ELF-1 (cell line): ENCODE measurements around the gene METAP1D.

Experiments
- DNase-seq: peaks from one replicate; pipeline ENCODE4 v3.0.0-alpha.2; 2016; ENCODE audit warnings: low read depth, low spot score

The METAP1D gene

GRCh38 chr2:172080641-172081220 is 81.0 kb downstream of the METAP1D start:
- DNase-seq: peak; percentile 52

- DNase-seq: peak; percentile 60
Measured at GRCh38 chr2:172081221-172082022, 81.7 kb downstream of the METAP1D start.

- peak; percentile 70 for DNase-seq
Measured at GRCh38 chr2:172082105-172082943, 82.6 kb downstream of the METAP1D start.

- DNase-seq: peak; percentile 73
Measured at GRCh38 chr2:172082944-172083627, 83.3 kb downstream of the METAP1D start.

DNA sequence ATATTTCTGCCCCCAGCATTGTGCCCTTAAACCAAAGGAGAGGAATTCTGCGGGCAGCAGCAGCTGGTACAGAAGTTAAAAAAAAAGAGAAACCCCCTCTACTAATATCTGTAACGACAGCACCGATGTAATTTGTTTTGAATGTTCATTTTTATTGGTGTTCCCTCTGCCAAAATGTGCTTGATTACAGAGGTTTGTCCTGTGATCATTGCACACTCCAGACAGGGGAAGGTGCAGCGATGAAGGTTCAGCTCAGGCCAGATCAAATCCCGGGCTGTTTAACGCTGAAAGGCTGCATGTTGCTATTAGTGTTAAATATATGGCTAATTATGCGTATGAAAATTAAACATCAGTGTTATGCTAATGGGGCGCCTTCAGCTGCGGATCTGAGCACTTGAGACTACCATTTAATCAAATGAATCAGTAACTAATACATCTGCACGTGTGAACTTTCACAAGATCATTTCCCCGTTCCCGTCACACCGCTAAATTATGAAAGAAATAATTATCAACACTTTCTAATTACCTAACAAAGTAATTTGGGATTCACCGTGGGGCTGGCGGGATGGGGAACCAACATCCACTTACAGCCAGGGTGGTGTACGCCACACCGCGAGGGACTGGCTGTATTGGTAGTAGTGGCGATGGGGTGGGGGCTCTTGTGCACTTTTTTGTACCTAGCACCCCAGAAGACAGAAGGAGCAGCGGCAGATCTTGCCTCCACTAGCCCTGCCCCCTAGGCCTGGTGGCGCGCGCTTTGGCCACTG is 84.1 kb downstream of the METAP1D start:
- DNase-seq: peak; percentile 44

- DNase-seq: no peak
Measured at GRCh38 chr2:172084395-172084644, 84.6 kb downstream of the METAP1D start.

GRCh38 chr2:172084645-172085459 is 85.1 kb downstream of the METAP1D start:
- peak; percentile 93 for DNase-seq

DNA sequence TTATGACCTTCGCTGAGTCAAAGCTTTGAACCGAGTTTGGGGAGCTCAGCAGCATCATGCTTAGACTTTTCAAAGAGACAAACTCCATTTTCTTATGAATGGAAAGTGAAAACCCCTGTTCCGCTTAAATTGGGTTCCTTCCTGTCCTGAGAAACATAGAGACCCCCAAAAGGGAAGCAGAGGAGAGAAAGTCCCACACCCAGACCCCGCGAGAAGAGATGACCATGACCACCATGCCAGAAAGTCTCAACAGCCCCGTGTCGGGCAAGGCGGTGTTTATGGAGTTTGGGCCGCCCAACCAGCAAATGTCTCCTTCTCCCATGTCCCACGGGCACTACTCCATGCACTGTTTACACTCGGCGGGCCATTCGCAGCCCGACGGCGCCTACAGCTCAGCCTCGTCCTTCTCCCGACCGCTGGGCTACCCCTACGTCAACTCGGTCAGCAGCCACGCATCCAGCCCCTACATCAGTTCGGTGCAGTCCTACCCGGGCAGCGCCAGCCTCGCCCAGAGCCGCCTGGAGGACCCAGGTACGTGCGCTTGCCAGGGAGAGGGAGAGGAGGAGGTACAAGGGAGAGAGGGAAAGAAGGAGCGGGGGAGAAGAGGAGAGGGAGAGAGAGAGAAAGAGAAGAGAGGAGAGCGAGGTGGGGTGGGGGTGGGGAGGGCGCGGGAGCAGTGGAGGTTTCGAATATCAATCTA is 85.9 kb downstream of the METAP1D start, which contains the start of gene DLX1:
TSS of gene DLX1 (plus strand) at position 48 of the 700 bp plus-strand sequence. CDS start at position 219, 171 bp downstream.
- DNase-seq: no peak

GRCh38 chr2:172086241-172087206 is 86.8 kb downstream of the METAP1D start:
- DNase-seq: peak; percentile 85

GRCh38 chr2:172087207-172087779 is 87.5 kb downstream of the METAP1D start:
- no peak for DNase-seq

DNA sequence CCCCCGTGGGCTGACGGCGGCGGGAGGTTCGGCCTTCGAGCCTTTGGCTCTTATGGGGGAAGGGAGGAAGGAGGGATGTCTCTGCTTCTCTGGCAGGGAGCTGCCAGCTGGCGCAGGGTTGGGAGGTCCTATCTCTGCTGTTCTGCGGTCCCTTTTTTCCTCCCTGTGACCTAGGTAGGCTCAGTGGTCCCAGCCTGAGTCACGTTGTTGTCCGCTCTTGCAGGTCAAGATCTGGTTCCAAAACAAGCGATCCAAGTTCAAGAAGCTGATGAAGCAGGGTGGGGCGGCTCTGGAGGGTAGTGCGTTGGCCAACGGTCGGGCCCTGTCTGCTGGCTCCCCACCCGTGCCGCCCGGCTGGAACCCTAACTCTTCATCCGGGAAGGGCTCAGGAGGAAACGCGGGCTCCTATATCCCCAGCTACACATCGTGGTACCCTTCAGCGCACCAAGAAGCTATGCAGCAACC is 88.1 kb downstream of the METAP1D start:
- DNase-seq: peak; percentile 54

GRCh38 chr2:172088245-172089004 is 88.7 kb downstream of the METAP1D start:
- peak; percentile 65 for DNase-seq

DNA sequence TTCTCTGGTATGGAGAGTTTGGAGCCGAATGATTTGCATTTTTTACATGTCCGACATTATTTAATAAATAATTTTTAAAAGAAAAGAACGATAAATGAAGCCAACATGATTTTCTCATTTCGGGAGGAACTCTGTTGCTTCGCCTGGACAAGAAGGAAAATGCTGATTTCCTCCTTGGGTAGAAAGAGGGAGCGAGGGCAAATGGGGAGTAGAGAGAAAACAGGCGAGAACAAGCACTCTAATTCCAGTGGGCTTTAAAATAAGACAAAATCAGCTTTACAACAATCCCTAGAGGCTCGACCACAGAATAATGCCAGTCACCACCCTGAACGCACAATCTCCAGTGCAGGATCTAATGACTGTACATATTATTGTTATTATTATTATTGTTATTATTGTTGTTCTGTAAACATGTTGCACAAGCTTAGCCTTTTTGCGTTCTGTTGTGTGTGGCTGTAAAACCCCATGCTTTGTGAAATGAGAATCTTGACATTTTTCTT is 89.3 kb downstream of the METAP1D start:
- no peak for DNase-seq

DNA sequence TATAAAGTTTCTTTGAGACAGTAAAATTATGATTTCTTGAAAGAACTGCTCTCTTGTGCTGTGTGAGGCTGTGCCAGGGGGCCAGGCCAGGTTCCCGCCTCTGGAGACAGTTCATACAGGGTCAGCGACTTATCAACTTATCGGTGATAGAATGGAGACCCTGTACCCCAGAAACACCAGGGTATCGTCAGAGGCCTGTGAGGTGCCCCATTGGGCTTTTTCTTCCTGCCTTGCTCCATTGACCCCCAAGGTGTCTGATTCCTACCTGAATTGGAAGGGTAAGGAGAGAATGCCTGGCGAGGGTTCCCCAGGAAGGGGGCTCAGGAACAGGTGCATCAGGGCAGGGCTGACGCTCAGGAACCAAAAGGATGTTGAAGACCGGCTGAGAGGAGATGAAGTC is 89.9 kb downstream of the METAP1D start:
- no peak for DNase-seq

GRCh38 chr2:172090044-172090961 is 90.5 kb downstream of the METAP1D start:
- peak; percentile 94 for DNase-seq
